ENCODE measurements around the gene SLC6A2.

- TF ChIP-seq EP300 (IDR thresholded peaks at IDR 0.05) (no peak), CTCF (IDR thresholded peaks at IDR 0.05) (no peak)
Observed at GRCh38 chr16:55678161-55678821, 22.5 kb downstream of the SLC6A2 start.
